Stimulated activated CD8-positive, alpha-beta memory T cell treated with anti-CD3 and anti-CD28 coated beads, Interleukin-4, amount 100 ng/mL, for 48 hours (primary cell): ENCODE data around the gene COL23A1.
"Not testable (repeated sequence)": the region's sequence is repeated elsewhere in the genome, so short reads cannot be mapped to it uniquely, and the experiment has no call there.

Experiments used
- DNase-seq: peaks from one replicate; pipeline ENCODE4 v3.0.0-alpha.2; 2020

The COL23A1 gene

DNA sequence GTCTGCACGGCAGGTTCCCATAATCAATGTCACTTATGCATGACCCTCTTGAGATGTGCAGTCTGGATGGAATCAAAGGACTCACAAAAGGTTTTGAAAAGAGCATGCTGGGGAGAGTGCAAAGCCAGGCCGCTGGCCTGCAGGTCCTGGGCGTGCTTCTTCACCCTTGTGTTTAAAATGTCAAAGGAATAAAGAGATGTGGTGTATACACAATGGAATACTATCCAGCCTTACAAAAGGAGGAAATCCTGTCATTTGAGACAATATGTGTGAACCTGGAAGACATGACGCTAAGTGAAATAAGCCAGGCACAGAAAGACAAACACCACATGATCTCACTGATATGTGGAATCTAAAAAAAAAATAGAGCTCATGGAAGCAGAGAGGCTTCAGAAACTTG, 220.1 kb downstream of the COL23A1 start:
- no peak for DNase-seq

DNA sequence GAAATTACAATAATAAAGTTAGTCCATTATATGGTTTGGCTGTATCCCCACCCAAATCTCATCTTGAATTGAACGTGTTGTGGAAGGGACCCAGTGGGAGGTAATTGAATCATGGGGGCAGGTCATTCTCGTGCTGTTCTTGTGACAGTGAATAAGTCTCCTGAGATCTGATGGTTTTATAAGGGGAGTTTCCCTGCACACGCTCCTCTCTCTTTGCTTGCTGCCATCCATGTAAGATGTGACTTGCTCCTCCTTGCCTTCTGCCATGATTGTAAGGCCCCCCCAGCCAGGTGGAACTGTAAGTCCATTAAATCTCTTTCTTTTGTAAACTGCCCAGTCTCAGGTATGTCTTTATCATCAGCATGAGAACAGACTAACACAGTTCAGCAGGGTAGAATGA, 220.7 kb downstream of the COL23A1 start:
- DNase-seq = not testable (repeated sequence)

DNA sequence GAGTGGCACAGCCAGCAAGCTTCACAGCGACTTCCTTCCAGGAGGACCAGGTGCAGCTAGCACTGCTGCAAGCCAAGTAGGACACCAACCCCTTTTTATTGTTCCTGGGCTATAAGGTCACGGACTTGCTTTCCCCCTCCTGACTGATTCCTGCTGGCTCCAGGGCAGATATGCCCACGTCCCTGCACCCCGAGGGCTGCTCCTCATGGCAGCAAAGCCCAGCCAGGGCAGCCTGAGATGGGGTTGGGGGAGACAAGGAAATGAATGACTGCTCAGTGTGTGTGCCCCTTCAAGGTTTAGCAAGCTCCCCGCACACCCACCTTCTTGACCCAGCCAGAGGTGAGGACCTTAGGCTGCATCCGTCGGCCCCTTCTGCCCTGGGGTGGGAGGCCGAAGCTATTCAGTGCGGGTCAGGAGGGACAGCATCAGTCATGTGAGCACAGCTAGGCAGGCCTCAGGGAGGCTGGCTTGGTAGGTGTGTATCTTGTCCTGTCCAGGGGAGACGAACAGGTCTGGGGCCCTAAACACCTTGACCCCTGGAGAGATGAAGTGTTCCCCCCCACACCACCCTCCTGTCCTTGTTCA, 221.4 kb downstream of the COL23A1 start:
- no peak for DNase-seq

DNA sequence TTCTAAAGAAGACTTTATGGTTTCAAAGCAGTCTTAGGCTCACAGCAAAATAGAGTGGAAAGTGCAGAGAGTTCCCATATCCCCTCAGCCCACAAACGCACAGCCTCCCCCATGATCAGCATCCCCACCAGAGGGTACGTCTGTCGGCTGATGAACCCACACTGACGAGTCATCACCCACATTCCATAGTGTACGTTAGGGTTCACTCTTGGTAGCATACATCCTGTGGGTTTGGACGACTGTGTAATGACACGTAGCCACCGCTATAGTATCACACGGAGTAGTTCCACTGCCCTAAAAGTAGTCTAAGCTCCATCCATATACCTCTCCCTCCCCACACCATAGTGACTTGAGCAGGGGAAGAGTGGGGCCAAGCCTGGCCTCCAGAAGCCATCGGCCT, 221.9 kb downstream of the COL23A1 start:
- no peak for DNase-seq

DNA sequence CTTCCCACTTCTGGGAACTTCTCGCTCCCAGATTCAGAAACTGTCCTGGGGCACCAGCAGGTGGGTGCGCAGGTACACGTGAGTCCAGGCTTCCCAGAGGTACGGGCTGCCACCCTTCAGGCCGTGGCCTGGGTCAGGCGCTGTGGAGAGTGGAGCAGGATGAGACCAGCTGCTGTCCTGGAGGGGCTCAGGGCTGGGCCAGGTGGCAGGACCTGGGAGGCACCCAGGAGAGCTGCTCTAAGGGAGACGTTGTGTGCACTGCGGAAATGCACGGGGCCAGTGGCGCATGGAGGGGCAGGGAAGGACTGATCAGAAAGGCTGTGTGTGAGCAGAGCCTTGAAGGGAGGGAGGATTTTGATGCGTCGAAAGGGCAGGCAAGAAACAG, 222.5 kb downstream of the COL23A1 start:
- DNase-seq = no peak

DNA sequence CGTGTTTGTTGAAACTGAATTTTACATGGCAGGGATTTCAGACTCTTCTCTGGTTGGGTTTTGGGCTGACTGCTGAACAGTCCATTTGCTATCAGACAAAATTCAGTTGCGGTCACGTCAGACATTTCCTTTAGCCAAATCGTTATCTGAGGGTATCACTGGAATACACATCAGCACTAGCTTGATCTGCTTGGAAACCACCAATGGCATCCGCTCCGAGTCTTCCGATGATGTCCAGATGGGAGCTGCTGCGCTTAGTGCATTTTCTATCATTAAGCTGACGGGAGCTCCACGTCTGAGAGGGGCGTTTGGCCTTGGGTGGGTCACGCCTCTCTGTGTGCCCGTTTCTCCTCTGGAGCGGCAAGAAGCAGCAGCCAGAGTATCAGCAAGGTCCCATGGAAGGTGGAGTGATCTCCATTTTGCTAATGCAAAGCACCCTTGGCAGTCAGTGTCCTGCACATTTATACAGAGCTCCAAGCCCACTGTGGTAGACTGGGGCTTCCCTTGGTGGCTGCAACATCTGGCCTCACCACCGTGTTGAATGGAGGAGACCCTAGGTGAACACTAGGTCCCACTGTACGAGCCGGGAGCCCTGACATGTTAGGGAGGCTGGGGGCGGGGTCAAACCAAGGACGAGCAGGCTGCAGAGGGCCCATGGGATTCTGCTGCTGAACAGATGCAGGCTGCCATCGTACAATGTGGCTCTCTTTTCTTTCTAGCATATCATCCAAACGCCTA, 223.0 kb downstream of the COL23A1 start:
- no peak for DNase-seq

DNA sequence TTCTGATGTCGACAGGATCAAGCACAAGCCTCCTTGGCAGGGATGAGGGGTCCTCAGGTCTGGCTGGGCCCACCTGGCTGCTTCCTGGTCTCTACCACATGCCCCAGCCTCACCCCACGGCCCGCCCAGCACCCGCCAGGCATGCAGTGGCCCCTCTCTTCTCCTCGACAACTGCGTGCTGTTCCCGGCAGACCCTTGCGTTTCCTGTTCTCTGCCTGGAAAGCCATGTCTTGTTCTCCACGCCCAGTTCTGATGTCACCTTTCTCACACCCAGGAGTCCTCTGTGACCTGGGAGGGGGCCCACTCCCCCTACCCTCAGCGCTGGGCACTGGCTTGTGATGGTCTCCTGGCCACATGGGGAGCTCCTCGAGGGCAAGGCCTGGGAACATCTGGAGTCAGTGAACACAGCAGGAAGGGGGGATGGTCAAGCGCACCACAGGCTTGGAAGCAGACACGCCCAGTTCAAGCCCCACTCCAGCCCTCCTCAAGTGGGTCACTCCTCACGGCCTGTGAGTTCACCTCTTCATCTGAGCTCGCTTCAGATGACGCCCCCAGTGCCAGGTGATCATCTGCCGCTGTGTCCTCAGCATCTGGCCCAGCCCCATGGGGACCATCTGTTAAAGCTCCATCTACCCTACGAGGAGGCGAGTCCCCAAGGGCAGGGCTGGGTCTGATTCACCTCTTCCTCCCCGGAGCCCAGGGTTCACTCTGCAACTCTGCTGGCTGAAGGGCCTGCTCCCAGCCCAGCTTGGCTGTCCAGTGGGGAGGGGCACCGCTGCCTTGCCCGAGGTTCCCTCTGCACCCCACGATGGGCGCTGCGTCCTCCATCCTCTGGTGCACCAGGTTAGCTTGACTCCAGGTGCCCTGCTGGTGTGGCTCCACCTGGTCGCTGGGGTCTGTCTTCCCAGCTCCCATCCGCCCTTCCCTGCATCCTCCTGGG, 224.4 kb downstream of the COL23A1 start:
- DNase-seq = no peak

DNA sequence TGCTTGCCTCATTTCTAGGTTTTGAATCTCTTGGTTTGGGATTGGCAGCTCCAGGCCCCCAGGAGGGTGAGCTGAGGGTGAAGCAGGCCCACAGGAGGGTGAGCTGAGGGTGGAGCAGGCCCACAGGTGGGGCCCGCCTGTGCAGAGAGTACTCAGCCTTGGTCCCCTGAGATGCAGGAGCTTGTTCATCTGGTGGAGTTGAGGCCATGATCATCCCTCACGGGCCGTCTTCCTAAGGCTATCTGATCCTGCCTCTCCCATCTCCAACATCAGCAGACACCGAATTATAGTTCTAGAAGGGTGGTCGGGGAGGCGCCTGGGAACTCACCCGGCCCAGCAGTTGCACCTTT, 225.9 kb downstream of the COL23A1 start:
- no peak for DNase-seq

DNA sequence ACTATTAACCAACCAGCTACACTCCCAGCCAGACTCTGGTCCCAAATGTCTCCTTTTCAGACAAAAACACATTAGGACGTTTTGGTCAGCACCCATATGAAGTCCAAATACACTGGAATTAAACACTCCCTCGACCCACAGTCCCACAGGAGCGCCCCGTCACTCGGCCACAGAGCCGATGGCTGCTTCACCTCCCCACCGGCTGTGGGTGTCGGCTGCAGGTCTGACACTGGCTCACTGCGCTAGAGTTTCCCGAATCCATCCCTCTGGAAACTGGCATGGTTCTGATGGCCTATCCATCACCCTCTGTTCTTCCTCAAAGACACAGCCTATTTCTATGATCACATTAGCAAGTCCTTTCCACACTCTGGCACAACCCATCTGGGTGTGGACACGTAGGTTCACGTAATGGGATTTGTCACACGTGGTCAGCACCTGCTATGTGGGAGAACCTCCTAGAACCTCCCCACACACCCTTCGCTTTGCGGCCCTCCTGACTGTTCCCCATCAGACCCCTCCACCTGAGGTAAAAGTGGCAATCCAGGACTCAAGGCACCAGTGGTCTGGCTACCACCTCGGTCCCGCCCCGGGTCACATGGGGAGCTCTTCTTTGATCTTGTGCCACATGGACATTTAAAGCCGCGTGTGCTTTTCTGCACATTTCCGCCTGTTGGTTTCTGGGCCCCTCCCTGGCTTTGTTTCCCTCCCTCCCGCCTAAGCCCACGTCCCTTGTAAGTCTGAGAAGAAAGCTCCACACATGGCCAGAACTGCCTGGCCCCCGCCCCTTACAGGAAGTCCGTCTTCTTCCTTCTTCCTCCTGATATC, 226.5 kb downstream of the COL23A1 start:
- no peak for DNase-seq

DNA sequence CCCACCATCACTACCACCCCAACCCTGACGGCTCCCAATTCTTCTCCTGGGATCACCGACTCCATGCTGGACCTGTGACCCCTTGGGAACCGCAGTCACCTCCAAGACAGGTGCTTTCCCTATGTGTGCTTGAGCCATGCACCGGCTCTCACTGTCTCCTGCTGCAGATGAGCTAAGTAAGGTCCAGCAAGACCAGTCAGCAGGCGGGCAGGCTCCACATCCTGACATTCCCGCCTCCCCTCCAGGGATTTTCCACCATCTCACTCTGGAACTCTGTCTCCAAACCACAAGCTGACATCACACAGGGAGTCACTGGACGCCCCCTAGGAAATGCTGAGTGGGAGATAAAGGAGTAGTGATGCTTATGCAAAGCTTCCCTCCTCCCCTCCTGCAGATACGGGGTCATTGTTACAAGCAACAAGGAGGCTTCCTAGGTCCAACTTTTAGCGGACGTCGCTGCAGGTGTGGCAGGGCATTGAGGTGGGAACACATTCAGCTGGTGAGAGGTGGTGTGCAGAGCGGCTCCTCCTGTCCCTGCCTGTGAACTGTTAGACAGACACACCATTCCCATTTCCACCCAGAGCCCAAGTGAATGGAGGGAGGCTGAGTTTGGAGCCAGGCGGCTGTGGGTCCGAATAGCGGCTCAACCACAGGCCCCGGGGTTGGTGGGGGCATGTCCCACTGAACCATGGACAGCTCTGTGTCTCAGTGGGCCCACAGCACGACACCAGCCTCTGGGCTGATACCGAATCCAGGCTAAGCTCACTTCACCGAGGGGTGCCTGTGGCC, 228.3 kb downstream of the COL23A1 start:
- no peak for DNase-seq

DNA sequence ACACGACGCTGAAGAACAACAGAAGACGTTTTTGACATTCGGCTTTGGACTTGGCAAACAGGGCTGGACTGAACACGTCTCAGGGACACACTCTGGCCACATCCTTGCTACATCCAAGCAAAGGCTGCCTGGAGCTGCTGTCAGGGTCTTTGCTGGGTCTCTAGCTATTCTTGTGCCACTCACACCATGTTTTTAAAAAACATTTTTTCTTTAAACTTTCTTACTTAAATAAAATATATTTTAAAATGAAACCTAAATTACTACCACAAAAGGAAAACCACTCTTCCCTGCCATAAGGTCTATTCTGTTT, 229.3 kb downstream of the COL23A1 start:
- no peak for DNase-seq

DNA sequence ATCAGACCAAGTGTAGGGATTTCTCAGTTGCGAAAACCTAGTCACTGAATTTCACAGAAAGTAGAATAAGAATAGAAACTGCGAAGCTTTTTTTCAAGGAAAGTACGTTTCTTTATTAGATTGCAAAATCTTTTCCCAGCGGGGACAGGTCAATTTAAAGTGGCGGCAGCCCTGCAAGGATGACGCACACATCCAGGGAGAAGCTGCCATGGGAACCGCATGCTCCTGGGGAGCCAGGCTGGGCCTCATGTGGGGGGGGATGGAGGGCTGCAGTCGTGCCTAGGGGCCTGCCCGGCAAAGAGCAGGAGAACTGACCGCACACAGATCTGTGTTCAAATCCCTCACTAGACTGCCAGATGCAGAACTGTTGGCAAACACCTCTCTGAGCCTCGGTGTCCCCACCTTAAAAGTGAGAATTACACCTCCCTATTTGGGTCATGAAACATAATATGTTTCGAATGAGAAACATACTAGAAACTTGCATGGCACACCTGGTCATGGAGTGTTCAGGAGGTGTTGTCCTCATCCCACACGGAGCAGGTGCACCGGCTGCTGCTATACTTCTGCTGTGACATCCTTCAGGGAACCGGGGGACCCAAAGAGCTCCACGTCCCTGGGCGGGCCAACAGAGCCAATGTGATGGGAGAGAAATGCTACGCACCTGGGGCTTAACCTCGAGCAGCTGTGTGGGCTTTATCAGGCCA, 229.8 kb downstream of the COL23A1 start:
- no peak for DNase-seq

DNA sequence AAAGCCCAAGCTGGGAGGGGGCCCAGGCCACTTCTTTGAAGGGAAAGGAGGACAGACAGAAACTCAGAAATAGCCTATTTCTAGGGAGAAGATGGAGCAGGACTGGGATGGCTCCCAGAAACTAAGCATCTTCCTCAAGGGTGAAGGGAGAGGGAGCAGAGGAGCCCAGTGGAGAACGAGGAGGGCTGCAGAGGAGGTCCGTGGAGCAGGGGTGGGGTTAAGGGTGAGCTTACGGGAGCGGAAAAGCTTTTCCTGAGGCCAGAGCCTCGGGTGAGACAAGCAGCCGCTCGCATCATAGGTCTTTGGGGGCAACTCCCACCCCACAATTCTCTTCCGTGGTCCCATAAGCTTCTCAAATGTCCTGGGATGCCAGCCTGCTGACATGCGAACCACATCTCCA, 230.5 kb downstream of the COL23A1 start:
- no peak for DNase-seq

DNA sequence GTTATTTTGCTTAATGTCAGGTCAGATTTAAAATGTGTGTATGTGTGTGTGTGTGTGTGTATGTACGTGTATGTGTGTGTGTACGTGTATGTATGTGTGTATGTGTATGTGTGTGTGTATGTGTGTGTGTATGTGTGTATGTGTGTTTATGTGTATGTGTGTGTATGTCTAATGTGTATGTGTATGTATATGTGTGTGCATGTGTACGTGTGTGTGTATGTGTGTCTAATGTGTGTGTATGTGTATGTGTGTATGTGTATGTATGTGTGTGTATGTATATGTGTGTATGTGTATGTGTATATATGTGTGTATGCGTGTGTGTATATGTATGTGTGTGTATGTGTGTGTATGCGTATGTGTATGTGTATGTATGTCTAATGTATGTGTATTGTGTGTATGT, 232.5 kb downstream of the COL23A1 start:
- DNase-seq = no peak

DNA sequence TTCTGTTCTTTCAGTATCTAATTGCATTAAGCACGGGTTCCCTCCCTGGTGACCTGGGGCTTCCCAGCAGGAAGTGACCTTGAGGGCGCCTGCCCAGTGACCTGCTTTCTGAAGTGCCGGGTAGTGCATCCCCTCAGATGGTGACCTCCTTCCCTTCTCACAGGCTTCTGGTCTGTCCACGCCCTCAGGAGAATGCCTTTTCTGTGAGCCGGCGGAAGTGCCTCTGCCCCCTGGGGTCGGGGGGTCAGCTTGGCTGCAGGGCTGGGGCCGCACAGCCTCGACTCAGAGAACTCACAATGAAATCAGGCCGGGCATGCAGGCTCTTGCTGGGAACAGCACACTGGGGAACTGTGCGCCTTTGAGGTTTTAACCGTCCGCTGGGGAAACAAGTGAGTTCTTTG, 233.1 kb downstream of the COL23A1 start:
- DNase-seq = no peak

DNA sequence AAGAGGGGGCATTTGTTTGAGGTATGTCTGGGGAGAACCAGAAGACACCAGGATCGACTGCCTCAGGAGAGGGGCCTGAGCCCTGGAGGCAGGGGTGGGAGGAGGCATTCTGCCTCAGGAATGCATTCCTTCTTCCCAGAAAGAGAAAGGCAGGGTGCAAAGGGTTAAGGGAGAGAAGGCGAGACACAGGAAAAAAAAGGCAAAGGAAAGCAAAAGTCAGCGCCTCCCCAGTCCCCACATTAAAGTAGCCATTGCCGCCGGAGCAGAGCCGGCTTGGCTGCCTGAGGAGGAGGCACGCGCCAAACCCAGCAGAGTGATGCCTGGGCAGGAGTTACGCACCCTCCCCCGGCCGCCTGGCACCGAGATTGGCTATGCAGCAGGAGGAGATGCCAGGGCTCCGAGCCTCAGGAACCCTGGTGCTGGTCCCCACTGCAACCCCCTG, 233.7 kb downstream of the COL23A1 start:
- DNase-seq = no peak

DNA sequence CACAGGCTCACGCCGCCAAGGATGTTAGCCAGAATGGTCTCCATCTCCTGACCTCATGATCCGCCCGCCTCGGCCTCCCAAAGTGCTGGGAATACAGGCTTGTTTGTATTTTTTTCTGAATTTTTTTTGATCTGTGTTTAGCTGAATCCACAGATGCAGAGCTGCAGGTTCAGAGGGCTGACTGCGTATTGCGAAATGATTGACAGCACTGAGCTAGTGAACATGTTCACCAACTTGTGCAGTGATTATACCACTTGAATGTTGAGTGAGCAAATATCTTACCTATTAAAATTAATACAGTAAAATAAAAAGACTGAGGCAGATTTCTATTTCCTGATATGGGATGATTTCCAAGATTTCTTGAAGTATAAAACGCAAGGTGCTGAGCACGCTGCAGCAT, 234.5 kb downstream of the COL23A1 start:
- DNase-seq = no peak

DNA sequence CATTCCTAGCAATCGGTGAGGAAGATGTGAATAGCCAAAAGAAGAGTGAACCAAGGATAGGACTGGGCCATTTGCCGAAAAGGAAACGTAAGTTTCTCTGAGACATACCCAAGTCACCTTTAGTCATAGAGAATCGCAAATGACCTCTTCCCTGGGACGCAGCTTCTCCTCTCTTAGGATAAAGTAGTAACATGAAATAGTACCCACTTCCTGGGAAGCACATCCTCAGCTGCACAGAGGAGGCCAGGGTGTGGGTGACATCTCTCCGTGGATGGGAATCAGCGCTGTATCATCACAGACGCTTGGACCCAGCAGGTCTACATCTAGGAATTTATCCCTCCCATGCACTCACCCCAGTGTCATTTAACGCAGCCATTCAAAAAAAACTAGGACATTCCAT, 236.7 kb downstream of the COL23A1 start:
- DNase-seq = no peak

DNA sequence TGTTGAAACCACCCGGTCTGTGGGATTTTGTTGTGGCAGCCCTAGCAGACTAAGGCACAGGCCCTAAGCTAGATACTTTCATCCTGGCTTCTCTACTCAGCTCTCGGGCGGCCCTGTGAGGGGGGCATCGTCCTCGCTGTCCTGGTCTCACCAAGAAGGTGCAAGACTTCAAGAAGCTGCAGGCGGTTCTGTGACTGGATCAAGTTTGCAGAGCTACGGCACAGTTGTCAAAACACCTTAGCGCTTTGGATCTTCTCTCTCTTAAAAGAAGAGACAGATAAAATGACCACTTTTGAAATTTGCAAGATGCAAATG, 238.2 kb downstream of the COL23A1 start:
- DNase-seq = no peak

DNA sequence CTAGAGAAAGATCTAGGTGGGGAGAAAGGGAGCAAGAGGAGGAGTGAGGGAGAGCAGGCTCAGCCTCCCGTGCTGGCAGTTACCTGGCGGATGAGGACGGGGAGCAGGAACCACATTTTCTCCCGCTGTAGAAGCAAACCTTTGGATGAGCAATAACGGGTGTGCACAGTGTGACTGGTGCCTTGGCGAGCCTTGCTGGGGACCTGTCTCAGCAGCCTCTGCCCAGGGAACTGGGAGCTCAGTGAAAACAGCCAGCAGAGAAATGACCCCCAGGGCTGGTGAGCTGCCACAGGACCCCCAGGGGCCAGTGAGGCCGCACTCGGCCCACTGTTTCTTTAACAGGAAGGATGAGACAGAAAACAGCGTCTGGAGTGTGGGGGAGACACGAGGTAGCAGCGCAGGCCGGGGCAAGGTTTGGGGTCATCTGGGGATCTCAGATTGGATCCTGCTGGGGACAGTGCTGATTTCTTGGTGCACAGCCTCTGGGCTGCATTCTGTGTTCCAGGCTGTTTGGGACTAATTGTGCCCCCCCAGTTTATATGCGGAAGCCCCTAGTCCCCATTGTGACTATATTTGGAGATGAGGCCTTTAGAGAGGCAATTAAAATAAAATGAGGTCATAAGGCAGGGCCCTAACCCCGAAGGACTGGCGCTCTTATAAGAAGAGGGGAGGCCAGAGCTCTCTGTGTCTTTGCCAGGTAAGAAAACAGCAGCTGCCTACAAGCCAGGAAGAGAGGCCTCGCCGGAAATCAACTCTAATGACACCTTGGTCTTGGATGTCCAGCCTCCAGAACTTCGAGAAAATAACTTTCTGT, 238.8 kb downstream of the COL23A1 start:
- DNase-seq = no peak
